ENCODE measurements around the gene C1orf174.
"Not testable (repeated sequence)": the region's sequence is repeated elsewhere in the genome, so short reads cannot be mapped to it uniquely, and the experiment has no call there.

Gene C1orf174

DNA sequence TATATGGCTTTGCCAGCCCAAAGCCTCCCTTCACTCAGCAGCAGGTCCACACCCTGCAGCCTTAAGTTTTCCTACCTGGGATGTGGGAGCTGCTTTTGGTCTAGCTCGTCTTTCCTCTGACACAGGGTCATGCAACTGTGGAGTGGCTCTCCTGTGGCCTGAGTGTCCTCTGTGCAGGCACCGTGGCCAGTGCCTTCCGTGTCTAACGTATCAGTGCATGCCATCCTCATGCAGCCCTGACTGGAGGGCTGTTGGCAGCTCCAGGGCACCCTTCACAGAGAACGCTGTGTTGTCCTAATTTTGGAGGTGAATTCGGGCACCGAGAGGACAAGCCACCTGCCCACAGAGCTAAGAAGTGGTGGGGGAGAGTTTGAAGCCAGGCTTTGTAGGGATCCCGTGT, 25.7 kb upstream of the C1orf174 start:
- DNase-seq (ENCODE audit: low read depth in 2 of 2), result no peak

DNA sequence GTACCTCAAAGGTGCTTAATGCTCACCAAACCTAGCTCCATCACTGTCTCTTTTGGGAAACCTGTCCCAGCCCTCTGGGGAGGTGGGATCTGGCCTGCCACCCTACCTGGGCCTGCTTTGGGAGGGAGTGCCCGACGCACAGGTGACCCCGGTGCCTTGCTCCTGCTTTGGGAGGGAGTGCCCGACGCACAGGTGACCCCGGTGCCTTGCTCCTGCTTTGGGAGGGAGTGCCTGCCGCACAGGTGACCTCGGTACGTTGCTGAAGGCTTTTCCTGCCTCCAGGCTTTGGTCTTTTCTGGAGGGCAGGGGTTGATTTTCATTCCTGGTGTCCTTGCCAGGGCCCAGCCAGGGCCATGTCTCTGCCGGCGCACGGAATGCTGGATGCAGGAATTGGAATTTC, 25.2 kb upstream of the C1orf174 start:
- no peak for DNase-seq (ENCODE audit: low read depth in 2 of 2)

DNA sequence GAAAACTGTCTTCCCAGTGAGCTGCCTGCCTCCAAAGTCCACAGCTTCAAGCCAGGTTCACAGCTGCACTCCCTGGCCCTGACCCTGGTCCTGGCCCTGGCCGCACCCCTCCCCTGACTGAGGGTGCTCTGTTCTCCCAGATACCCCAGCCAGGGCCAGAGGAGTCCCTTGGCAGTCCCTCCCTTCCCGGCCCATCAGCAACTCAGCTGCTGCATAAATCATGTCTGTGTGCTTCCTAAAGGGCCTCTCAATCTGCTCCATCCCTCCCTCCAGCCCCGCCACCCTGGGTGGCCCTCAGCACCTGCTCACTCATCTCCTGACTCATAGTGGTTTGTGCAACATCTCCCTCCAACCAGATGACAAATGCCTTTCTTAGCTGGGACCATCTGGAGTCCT, 24.8 kb upstream of the C1orf174 start:
- no peak for DNase-seq (ENCODE audit: low read depth in 2 of 2)

GRCh38 chr1:3924186-3924824, 24.2 kb upstream of the C1orf174 start:
- DNase-seq (ENCODE audit: low read depth in 2 of 2), result no peak

DNA sequence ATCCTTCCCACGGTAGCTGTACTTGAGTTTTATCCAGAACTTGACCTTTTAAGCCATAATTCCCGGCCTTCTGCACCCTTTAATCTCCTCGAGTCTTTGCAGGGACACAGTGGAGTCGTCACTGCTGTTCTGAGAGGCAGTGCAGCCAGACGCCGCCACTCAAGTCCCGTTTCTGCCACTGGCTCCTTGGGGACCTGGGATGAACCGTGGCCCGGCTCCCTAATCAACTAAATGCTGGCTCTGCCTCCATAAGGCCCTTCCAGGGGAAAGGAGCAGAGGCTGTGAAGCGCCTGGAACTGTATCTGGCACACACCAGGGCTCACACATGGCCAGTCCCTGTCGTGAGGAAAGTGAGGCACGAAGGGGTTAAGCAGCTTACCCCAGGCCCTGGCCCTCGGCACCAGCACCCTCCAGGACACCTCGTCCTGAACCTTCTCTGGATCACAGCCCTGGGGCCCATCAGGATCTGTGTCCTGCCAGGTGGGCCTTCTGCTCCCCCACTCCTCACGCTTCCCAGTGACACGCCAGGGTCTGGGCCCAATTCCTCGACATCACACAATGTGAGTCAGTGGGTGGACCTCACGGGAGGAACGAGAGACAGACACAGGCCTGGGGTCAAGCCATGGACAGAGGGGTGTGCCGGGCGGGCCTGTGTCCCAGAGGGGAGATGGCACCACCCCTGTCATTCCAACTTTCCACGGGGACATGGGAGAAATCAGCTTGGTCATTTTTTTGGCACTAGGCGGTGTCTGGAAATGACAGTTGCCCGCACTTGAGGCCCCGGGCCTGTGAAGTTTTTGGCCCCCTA, 23.5 kb upstream of the C1orf174 start:
- no peak for DNase-seq (ENCODE audit: low read depth in 2 of 2)

GRCh38 chr1:3922851-3923250, 22.8 kb upstream of the C1orf174 start:
- no peak for DNase-seq (ENCODE audit: low read depth in 2 of 2)

DNA sequence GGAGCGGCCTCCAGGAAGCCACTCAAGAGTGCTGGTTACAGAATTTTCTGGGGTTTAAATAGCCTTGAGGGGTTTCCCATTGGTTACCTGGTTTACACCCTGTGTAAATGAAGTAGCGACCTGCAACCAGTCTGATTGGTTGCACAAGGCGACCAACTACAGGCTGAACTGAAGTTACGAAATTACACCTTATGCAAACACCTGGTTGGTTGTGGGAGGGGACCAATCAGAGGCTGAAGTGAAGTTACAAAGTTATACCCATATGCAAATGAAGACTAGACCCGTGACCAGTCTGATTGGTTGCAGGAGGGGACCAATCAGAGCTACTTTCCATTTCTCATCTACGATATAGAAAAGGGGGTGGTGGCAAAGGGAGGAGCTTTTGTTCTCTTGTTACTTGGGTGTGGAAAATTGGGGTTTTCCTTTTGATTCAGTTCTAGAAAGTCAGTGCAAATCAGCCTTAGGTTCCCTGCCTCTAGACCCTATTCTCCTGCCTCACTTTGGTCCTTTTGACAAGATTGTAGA, 22.2 kb upstream of the C1orf174 start:
- no peak for DNase-seq (ENCODE audit: low read depth in 2 of 2)

DNA sequence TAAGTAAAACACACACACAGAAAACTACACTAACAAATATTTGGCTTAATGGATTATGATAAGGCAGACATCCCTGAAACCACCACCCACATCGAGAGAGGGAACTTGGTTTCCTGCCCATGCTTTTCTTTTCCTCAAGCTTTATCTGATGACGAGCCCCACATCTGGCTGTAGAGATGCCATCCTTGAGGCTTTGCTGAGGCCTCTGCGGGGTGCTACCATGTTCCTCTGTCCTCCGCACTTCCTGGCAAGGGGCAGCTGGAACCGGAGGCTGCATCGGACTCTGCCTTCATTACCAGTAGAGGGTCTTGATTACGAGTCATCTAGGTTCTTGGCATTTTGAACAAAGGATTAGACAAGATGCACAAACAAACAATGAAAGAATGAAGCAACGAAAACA, 21.7 kb upstream of the C1orf174 start:
- no peak for DNase-seq (ENCODE audit: low read depth in 2 of 2)

DNA sequence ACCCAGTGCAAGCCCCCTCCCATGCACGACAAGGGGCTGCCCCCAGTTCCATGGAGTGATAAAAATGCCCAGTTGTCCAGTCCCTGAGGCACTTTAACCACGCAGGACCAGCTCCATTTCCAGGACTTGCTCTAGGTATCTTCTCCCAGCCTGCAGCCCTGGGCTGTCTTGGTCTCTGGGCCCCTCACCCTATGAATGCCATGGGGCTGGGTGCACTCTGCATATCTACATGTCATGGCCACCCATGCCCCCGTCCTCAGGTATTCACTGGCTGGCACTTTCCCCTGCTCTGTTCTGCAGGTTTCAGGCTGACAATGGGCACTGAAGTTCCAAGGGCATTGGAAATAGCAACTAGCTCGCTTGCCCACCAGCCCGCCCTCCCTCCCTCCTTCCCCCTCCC, 19.6 kb upstream of the C1orf174 start:
- DNase-seq (ENCODE audit: low read depth in 2 of 2), result no peak

- DNase-seq (ENCODE audit: low read depth in 2 of 2), result no peak
Observed at GRCh38 chr1:3918966-3919611, 19.0 kb upstream of the C1orf174 start.

DNA sequence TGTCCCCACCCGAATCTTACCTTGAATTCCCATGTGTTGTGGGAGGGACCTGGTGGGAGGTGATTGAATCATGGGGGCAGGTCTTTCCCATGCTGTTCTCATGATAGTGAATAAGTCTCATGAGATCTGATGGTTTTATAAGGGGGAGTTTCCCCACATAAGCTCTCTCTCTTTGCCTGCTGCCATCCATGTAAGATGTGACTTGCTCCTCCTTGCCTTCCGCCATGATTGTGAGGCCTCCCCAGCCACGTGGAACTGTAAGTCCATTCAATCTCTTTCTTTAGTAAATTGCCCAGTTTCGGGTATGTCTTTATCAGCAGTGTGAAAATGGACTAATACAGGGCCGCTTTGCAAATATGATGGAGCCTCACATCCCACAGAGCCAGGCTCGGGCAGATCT, 18.3 kb upstream of the C1orf174 start:
- not testable (repeated sequence) for DNase-seq (ENCODE audit: low read depth in 2 of 2)

- DNase-seq (ENCODE audit: low read depth in 2 of 2), result no peak
Observed at GRCh38 chr1:3917761-3918160, 17.7 kb upstream of the C1orf174 start.

DNA sequence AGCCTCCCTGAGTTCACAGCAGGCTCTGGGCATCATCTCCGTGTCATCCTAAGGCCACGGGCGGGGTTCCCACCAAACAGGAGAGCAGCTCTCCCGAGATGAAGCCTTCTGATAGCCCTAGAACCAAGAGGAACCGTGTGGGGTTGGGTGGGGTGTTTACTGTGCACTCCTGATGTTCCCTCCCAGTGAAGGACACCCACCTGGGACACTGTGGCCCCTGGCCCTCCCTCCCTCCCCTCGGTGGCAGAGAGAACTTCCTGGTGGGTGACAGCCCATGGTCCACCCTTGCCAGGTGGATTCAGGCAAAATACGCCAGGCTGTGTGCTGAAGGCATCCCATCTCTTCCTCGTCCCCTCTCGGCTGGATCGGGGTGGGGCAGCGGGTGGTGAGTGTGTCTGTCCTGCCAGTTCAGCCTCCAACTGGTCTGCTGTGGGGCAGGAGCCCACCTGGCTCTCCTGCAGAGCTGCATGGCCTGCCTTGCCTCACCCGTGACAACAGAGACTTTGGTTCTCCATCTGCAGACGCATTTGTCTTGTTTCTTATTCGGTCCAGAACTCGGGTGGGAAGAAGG, 15.6 kb upstream of the C1orf174 start:
- DNase-seq (ENCODE audit: low read depth in 2 of 2), result no peak

- DNase-seq (ENCODE audit: low read depth in 2 of 2), result no peak
Observed at GRCh38 chr1:3914911-3915310, 14.8 kb upstream of the C1orf174 start.

DNA sequence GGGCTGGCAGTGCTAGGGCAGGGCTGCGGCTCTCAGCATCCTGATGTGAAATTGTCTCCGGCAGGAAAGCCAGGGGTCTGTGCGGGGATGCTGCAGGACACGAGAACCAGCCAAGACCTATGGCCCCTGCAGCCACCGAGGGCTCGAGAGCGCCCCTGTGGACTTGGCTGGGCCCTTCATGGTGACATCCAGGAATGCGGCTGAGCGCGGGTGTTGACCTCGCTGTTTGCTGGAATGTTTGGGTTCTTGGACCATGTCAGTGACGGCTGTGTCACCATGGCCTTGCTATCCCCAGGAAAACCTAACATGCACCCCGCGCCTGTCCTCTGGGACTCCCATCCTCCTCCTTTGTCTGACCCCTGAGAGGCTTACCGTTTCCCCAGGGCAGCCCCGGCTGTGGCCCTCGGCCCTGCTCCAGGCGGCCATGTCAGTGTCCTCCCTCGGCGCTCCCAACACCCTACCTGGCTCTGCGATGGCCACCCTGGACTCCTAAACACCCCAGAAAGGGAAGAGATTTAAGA, 14.3 kb upstream of the C1orf174 start:
- no peak for DNase-seq (ENCODE audit: low read depth in 2 of 2)

DNA sequence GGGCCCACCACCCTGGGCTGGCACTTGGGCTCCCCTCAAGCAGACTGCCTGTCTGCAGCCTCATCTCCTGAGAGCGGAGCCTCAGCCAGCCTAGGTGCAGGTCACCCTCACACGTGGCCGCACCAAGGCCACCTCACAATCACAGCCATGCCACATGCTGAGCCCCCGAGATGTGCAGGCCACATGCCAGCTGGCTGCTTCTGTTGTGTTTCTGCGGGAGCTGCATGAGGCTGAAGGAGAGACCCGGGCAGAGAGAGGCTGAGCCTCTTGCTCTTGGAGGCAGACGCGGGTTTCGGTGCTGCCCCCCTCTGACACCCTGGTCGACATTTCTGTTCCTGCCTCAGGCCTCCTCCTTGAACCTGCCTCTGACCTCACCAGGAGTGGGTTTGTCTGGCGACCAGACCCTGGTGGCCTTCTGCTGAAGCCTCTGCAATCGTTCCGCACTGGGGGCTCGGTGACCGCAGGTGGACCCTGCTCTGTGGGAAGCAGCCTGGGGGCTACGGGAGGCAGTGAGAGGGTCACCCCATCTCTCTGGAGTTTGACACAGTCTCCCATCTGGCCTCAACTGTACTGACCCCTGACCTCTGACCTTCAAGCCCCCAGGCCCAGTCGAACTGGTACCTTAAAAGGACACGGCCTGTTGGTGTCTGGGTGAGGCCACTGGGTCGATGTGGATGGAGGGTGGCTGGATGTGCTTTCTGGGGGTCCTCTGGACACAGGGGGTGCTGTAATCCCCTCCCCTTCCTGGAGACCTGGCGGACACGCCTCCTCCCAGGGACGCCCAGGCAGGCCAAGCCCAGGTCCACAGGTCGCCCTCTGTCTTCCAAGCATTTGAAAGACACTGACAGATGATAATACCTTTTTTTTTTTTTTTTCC, 13.0 kb upstream of the C1orf174 start:
- DNase-seq (ENCODE audit: low read depth in 2 of 2), result no peak

DNA sequence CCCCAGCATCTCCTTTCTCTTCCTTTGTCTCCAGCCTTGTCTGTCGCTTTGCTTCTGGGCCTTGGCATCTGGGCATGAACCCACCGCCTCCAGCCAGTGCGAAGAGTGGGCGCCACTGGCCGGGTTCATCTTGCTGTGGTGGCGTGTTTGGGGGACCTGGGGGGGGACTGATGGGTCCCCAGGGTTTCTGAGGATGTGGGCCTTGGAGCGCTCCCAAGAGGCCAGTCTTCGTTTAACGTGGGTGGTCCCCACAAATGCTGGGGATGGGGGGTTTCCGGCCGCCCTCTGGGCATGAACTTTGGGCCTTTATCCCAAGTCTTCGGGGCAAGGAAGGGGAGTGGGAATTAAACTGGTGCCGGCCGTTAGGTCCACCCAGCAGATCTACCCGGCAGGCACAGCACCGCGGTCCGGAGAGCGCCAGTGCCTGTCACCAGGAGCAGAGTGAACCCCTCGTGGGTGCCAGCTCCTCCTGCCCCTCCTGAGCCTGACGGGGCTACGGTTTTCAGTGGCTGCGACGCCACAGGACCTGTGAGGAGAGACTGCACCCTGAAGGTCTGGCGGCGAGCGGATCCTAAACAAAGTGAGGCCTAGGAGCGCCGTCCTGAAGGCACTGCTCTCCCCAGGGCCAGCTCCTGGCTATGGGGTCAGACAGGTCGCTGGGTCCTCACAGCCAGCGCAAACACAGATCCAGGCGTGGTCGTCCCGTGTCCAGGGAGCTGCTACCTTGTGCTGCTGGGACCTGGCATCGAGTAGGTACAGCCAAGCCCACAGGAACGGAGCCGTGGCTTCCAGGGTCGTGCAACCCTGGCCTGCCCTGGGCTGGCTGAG, 12.1 kb upstream of the C1orf174 start:
- DNase-seq (ENCODE audit: low read depth in 2 of 2), result no peak

GRCh38 chr1:3910857-3911845, 11.1 kb upstream of the C1orf174 start:
- DNase-seq (ENCODE audit: low read depth in 2 of 2), result peak; percentile 44 to 50
